Measurements from ENCODE around the gene EYA2. TPM values are rescaled to one million over a fixed set of nuclear protein-coding genes. Genes with fewer than 3 reads are reported as not detected.

Gene EYA2
- total and polyA plus RNA-seq, 4 donors: 0.17 to 0.54 (median 0.23) TPM; not detected in 1

DNA sequence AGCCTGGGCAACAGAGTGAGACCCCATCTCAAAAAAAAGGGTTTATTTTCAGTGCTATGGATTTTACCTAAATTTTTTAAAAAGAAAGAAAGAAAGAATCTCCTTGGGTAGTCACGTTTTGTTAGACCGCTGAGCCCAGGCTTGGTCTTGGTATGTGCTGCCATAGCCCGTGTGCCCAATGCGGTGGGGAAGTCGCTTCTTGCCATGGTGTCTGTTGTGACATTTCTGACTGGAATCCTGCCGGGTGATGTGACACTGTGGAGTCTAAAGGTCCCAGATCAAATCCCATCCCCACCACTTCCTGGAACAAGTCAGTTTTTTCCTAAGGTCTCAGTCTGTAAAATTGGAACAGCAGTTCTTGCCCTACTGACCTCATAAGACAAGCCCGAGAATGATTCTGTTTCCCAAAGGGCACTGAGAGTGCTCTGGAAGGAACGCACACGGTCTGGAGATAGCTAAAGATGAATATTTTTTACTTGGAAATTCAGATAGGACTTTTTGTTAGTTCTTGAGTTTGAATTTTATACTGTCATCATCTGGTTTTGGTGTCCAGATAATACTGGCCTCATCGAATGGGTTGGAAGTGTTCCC lies 225.8 kb downstream of the EYA2 start:
- 77% methylated on average over 10 of the region's 10 CpGs for WGBS
- Histone ChIP-seq H3K4me3 (ENCODE audit: low read depth in 1 of 3, low read length in 3 of 3) (no peak overlapping the region), H3K27ac (ENCODE audit: low read depth in 1 of 2, low read length in 2 of 2) (no peak overlapping the region), H3K36me3 (ENCODE audit: control insufficient read depth in 4 of 4, insufficient read depth in 3 of 4, low read depth in 1 of 4, low read length in 3 of 4) (no peaks in the 10 kb centered on the region), H3K27me3 (ENCODE audit: control insufficient read depth in 4 of 4, insufficient read depth in 4 of 4, low read length in 3 of 4) (no peaks in the 10 kb centered on the region), H3K9ac (ENCODE audit: low read depth in 1 of 2, low read length in 2 of 2) (no peak overlapping the region), H3K4me1 (ENCODE audit: control insufficient read depth in 4 of 4, insufficient read depth in 4 of 4, low read length in 3 of 4) (no peaks in the 10 kb centered on the region), H3K9me3 (ENCODE audit: control insufficient read depth in 4 of 4, low read length in 3 of 4) (no peaks in the 10 kb centered on the region)
- TF ChIP-seq NR2F2 (IDR thresholded peaks at IDR 0.05) (peak; percentile 50), JUND (IDR thresholded peaks at IDR 0.05) (no peak), HNF4A (conservative IDR thresholded peaks at IDR 0.05) (peak in 1 of 2 donors; percentile 9)
- no peak for DNase-seq (ENCODE audit: low spot score)

DNA sequence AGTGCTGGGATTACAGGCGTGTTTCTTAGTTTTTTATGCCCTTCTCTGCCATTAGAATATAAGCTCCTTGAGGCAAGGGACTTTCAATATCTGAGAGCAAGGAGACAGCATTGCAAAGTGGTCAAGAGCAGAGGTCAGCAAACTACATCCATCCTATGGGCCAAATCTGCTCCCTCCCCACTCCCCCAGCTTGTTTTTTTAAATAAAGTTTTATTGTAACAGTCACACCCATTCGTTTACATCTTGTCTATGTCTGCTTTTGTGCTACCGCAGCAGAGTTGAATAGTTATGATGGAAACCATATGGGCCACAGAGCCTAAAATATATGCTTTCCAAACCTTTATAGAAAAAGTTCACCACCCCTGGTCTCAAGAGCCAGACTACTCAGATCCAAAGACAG lies 227.9 kb downstream of the EYA2 start:
- Histone ChIP-seq H3K9me3 (ENCODE audit: control insufficient read depth in 4 of 4, low read length in 3 of 4) (no peaks in the 10 kb centered on the region), H3K27me3 (ENCODE audit: control insufficient read depth in 4 of 4, insufficient read depth in 4 of 4, low read length in 3 of 4) (no peaks in the 10 kb centered on the region), H3K27ac (ENCODE audit: low read depth in 1 of 2, low read length in 2 of 2) (no peak overlapping the region), H3K36me3 (ENCODE audit: control insufficient read depth in 4 of 4, insufficient read depth in 3 of 4, low read depth in 1 of 4, low read length in 3 of 4) (no peaks in the 10 kb centered on the region), H3K4me3 (ENCODE audit: low read depth in 1 of 3, low read length in 3 of 3) (no peak overlapping the region), H3K9ac (ENCODE audit: low read depth in 1 of 2, low read length in 2 of 2) (no peak overlapping the region), H3K4me1 (ENCODE audit: control insufficient read depth in 4 of 4, insufficient read depth in 4 of 4, low read length in 3 of 4) (peaks cover 0 to 6% (median 0%) of the 10 kb centered on the region in 4 donors)
- DNase-seq (ENCODE audit: low spot score): no peak
- no peak for TF ChIP-seq CTCF (IDR thresholded peaks at IDR 0.05; ENCODE audit: low read depth, low read length, missing input control)
- WGBS: 70% methylated on average over 3 of the region's 3 CpGs

- Histone ChIP-seq H3K36me3 (ENCODE audit: control insufficient read depth in 4 of 4, insufficient read depth in 3 of 4, low read depth in 1 of 4, low read length in 3 of 4) (no peaks in the 10 kb centered on the region), H3K4me1 (ENCODE audit: control insufficient read depth in 4 of 4, insufficient read depth in 4 of 4, low read length in 3 of 4) (peaks cover 0 to 6% (median 0%) of the 10 kb centered on the region in 4 donors), H3K27me3 (ENCODE audit: control insufficient read depth in 4 of 4, insufficient read depth in 4 of 4, low read length in 3 of 4) (no peaks in the 10 kb centered on the region), H3K4me3 (ENCODE audit: low read depth in 1 of 3, low read length in 3 of 3) (no peak overlapping the region), H3K27ac (ENCODE audit: low read depth in 1 of 2, low read length in 2 of 2) (peak overlapping the region in 1 of 2 donors; percentile 18), H3K9ac (ENCODE audit: low read depth in 1 of 2, low read length in 2 of 2) (no peak overlapping the region), H3K9me3 (ENCODE audit: control insufficient read depth in 4 of 4, low read length in 3 of 4) (no peaks in the 10 kb centered on the region)
- DNase-seq (ENCODE audit: low spot score): no peak
- TF ChIP-seq CTCF (IDR thresholded peaks at IDR 0.05; ENCODE audit: low read depth, low read length, missing input control): no peak
- no peak for TF ChIP-seq ZBTB33 (IDR thresholded peaks at IDR 0.05)
- TF ChIP-seq, protein P1, sequence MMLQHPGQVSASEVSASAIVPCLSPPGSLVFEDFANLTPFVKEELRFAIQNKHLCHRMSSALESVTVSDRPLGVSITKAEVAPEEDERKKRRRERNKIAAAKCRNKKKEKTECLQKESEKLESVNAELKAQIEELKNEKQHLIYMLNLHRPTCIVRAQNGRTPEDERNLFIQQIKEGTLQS (IDR thresholded peaks at IDR 0.05): no peak
- no peak for TF ChIP-seq MAX (IDR thresholded peaks at IDR 0.05)
- TF ChIP-seq RAD21 (IDR thresholded peaks at IDR 0.05): no peak
- no peak for TF ChIP-seq FOXA2 (IDR thresholded peaks at IDR 0.05)
- TF ChIP-seq GABPA (IDR thresholded peaks at IDR 0.05 in 1 of 2, conservative IDR thresholded peaks at IDR 0.05 in 1 of 2): no peak
- no peak for TF ChIP-seq TAF1 (conservative IDR thresholded peaks at IDR 0.05)
- no peak for TF ChIP-seq HNF4G (IDR thresholded peaks at IDR 0.05)
- no peak for TF ChIP-seq FOXA1 (IDR thresholded peaks at IDR 0.05)
- TF ChIP-seq JUND (IDR thresholded peaks at IDR 0.05): no peak
- no peak for TF ChIP-seq RXRA (IDR thresholded peaks at IDR 0.05)
- no peak for TF ChIP-seq HNF4A (conservative IDR thresholded peaks at IDR 0.05)
- TF ChIP-seq, protein P2, sequence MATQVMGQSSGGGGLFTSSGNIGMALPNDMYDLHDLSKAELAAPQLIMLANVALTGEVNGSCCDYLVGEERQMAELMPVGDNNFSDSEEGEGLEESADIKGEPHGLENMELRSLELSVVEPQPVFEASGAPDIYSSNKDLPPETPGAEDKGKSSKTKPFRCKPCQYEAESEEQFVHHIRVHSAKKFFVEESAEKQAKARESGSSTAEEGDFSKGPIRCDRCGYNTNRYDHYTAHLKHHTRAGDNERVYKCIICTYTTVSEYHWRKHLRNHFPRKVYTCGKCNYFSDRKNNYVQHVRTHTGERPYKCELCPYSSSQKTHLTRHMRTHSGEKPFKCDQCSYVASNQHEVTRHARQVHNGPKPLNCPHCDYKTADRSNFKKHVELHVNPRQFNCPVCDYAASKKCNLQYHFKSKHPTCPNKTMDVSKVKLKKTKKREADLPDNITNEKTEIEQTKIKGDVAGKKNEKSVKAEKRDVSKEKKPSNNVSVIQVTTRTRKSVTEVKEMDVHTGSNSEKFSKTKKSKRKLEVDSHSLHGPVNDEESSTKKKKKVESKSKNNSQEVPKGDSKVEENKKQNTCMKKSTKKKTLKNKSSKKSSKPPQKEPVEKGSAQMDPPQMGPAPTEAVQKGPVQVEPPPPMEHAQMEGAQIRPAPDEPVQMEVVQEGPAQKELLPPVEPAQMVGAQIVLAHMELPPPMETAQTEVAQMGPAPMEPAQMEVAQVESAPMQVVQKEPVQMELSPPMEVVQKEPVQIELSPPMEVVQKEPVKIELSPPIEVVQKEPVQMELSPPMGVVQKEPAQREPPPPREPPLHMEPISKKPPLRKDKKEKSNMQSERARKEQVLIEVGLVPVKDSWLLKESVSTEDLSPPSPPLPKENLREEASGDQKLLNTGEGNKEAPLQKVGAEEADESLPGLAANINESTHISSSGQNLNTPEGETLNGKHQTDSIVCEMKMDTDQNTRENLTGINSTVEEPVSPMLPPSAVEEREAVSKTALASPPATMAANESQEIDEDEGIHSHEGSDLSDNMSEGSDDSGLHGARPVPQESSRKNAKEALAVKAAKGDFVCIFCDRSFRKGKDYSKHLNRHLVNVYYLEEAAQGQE (IDR thresholded peaks at IDR 0.05): no peak
- TF ChIP-seq SP1 (IDR thresholded peaks at IDR 0.05): no peak
- TF ChIP-seq YY1 (IDR thresholded peaks at IDR 0.05): no peak
- TF ChIP-seq NR2F2 (IDR thresholded peaks at IDR 0.05): no peak
- WGBS: 52% methylated on average over 3 of the region's 3 CpGs
Observed at GRCh38 chr20:47124181-47124717, 229.6 kb downstream of the EYA2 start.
